MM.1S (cell line): ENCODE results near the gene PINK1.

Source experiments
- DNase-seq: peaks from one replicate; pipeline ENCODE4 v3.0.0-alpha.2; 2015
- H2AFZ ChIP-seq: fragments of 300-600 bp; sonication (generic); 2 replicates; pipeline ENCODE4 v1.6.0; 2016; ENCODE audit warnings: antibody characterized with exemption, low read length
- H3F3A ChIP-seq: fragments of 300-600 bp; sonication (generic); 2 replicates; pipeline ENCODE4 v1.6.1; 2016; ENCODE audit warnings: mild to moderate bottlenecking, antibody characterized with exemption, low read length, moderate library complexity, mixed read lengths; ENCODE audit not compliant: insufficient read depth
- H3K27ac ChIP-seq: fragments of 300-600 bp; sonication (generic); 2 replicates; pipeline ENCODE4 v1.5.1; 2016; ENCODE audit warnings: mild to moderate bottlenecking, low read length
- H3K27me3 ChIP-seq: fragments of 300-600 bp; sonication (generic); replicated peaks from 2 replicates; pipeline ENCODE4 v1.6.0; 2016; ENCODE audit warnings: low read length; ENCODE audit not compliant: insufficient read depth
- H3K36me3 ChIP-seq: fragments of 300-600 bp; sonication (generic); replicated peaks from 2 replicates; pipeline ENCODE4 v1.6.1; 2016; ENCODE audit warnings: mild to moderate bottlenecking, low read length, mixed read lengths; ENCODE audit not compliant: insufficient read depth
- H3K4me1 ChIP-seq: fragments of 300-600 bp; sonication (generic); 2 replicates; pipeline ENCODE4 v1.6.1; 2016; ENCODE audit warnings: low read length, mixed read lengths
- H3K4me2 ChIP-seq: fragments of 300-600 bp; sonication (generic); 2 replicates; pipeline ENCODE4 v1.6.0; 2016; ENCODE audit warnings: low read depth, low read length
- H3K4me3 ChIP-seq: fragments of 300-600 bp; sonication (generic); 2 replicates; pipeline ENCODE4 v1.5.1; 2016; ENCODE audit warnings: low read length, mixed read lengths
- H3K79me2 ChIP-seq: fragments of 300-600 bp; sonication (generic); 2 replicates; pipeline ENCODE4 v1.6.1; 2016; ENCODE audit warnings: mixed run types, low read length, mixed read lengths
- H3K9ac ChIP-seq: fragments of 300-600 bp; sonication (generic); 2 replicates; pipeline ENCODE4 v1.6.1; 2016; ENCODE audit warnings: low read length, mixed read lengths
- H3K9me2 ChIP-seq: fragments of 300-600 bp; sonication (generic); replicated peaks from 2 replicates; pipeline ENCODE4 v1.6.1; 2016; ENCODE audit warnings: mild to moderate bottlenecking, low read length, mixed read lengths; ENCODE audit not compliant: insufficient read depth
- H3K9me3 ChIP-seq: fragments of 300-600 bp; sonication (generic); replicated peaks from 2 replicates; pipeline ENCODE4 v1.6.1; 2016; ENCODE audit warnings: mild to moderate bottlenecking, low read length, mixed read lengths; ENCODE audit not compliant: insufficient read depth
- H4K20me1 ChIP-seq: fragments of 300-600 bp; sonication (generic); 2 replicates; pipeline ENCODE4 v1.6.1; 2016; ENCODE audit warnings: mild to moderate bottlenecking, low read length, moderate library complexity, mixed read lengths; ENCODE audit not compliant: insufficient read depth
- CTCF ChIP-seq: fragments of 300-600 bp; sonication (generic); IDR thresholded peaks from 2 replicates; pipeline ENCODE4 v1.5.1; 2016; ENCODE audit warnings: antibody characterized with exemption, low read length, mixed read lengths
- EZH2 ChIP-seq: fragments of 300-600 bp; sonication (generic); optimal IDR thresholded peaks from 2 replicates; pipeline ENCODE3; 2017; ENCODE audit warnings: low read depth, mild to moderate bottlenecking, antibody characterized with exemption, low read length, mixed read lengths
- EZH2phosphoT487 ChIP-seq: fragments of 300-600 bp; sonication (generic); IDR thresholded peaks from 2 replicates; pipeline ENCODE4 v1.6.1; 2018; ENCODE audit warnings: antibody characterized with exemption, low read length

Gene PINK1

DNA sequence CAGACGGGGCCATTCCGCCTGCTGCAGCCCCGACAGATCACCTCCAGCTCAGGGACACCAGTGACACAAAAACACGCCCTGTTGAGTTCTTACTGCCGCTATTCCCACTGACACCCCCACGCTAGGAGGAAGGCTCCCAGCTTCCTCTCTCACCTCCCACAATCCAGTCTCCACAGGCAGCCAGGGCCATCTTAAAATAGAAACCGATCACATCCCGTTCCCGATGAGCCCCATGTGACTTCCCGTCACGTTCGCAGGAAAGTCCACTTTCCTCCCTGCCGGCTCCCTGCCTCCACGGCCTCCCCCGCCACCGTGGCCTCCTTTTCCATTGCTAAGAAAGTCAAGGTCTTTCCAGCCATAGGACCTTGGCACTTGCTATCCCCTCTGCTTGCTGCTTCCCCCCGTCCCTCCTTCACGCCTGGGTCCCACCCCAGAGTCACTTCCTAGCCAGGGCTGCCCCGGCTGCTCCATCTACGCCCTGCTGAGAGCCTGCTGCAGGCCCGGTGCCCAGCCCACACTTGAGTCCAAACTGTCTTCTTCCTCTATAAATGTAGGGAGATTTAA lies 51.9 kb downstream of the PINK1 start:
- DNase-seq = no peak
- Histone ChIP-seq H3K4me3 (no peak overlapping the region), H3K27ac (no peak overlapping the region), H3K9ac (no peak overlapping the region), H3F3A (no peaks in the 10 kb centered on the region), H3K27me3 (peaks cover 91% of the 10 kb centered on the region), H2AFZ (no peak overlapping the region), H3K9me3 (no peaks in the 10 kb centered on the region), H3K4me2 (no peak overlapping the region), H3K79me2 (no peaks in the 10 kb centered on the region), H3K36me3 (no peaks in the 10 kb centered on the region), H4K20me1 (peaks cover 3% of the 10 kb centered on the region; the same call in 1 of the 2 replicates), H3K9me2 (no peaks in the 10 kb centered on the region), H3K4me1 (no peaks in the 10 kb centered on the region)
- no peak for TF ChIP-seq EZH2phosphoT487
- TF ChIP-seq CTCF = no peak
- no peak for TF ChIP-seq EZH2

DNA sequence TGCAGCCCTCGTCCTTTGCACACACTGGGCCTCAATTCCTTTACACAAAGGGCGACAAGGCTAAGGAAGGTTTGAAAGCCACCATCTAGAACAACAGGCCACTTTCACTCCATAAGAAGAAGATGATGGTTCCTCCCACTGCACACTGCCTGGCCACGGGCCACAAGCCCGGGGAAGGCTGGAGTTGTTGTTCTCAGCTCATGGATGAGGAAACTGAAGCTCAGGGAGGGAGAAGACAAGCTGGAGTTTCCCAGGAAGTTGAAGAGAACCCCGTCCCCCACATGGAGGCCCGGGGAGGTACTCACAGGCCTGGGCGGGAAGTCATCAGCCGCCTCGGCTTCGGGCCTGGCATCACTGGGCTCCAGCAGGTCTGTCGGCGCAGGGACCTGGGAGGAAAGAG lies 52.5 kb downstream of the PINK1 start:
- H3K4me2 ChIP-seq = no peak overlapping the region
- peaks cover 86% of the 10 kb centered on the region for H3K27me3 ChIP-seq
- H3F3A ChIP-seq = no peaks in the 10 kb centered on the region
- H2AFZ ChIP-seq = no peak overlapping the region
- no peak overlapping the region for H3K9ac ChIP-seq
- no peaks in the 10 kb centered on the region for H3K79me2 ChIP-seq
- no peak overlapping the region for H3K27ac ChIP-seq
- peaks cover 3% of the 10 kb centered on the region; the same call in 1 of the 2 replicates for H4K20me1 ChIP-seq
- no peaks in the 10 kb centered on the region for H3K36me3 ChIP-seq
- no peaks in the 10 kb centered on the region for H3K4me1 ChIP-seq
- H3K9me3 ChIP-seq = no peaks in the 10 kb centered on the region
- no peak for TF ChIP-seq CTCF
- no peak for TF ChIP-seq EZH2phosphoT487
- TF ChIP-seq EZH2 = no peak
- H3K9me2 ChIP-seq = no peaks in the 10 kb centered on the region
- DNase-seq = no peak
- H3K4me3 ChIP-seq = no peak overlapping the region

- H3F3A ChIP-seq = no peaks in the 10 kb centered on the region
- H3K27me3 ChIP-seq = peaks cover 81% of the 10 kb centered on the region
- H3K4me2 ChIP-seq = no peak overlapping the region
- H3K9ac ChIP-seq = no peak overlapping the region
- no peak for DNase-seq
- H3K79me2 ChIP-seq = no peaks in the 10 kb centered on the region
- no peaks in the 10 kb centered on the region for H3K9me2 ChIP-seq
- TF ChIP-seq EZH2 (no peak), EZH2phosphoT487 (no peak), CTCF (no peak)
- H3K4me3 ChIP-seq = no peak overlapping the region
- H3K36me3 ChIP-seq = no peaks in the 10 kb centered on the region
- no peaks in the 10 kb centered on the region for H3K9me3 ChIP-seq
- H2AFZ ChIP-seq = no peak overlapping the region
- no peak overlapping the region for H3K27ac ChIP-seq
- H4K20me1 ChIP-seq = no peaks in the 10 kb centered on the region
- H3K4me1 ChIP-seq = no peaks in the 10 kb centered on the region
Measured at GRCh38 chr1:20686883-20687725, 53.8 kb downstream of the PINK1 start.
